GM12891 (cell line): Measurements from ENCODE around the gene LRIG1.

Experiments
- PAX5 ChIP-seq: IDR thresholded peaks from 2 replicates; pipeline ENCODE4 v1.6.1; 2011; ENCODE audit warnings: low read length, moderate library complexity, mild to moderate bottlenecking; ENCODE audit not compliant: insufficient read depth, severe bottlenecking
- POLR2A ChIP-seq: IDR thresholded peaks from 2 replicates; pipeline ENCODE4 v1.6.1; 2011; ENCODE audit warnings: low read depth, low read length, control low read depth
- POLR2AphosphoS5 ChIP-seq: IDR thresholded peaks from 2 replicates; pipeline ENCODE4 v1.6.1; 2011; ENCODE audit warnings: low read depth, low read length, control low read depth
- SPI1 ChIP-seq: IDR thresholded peaks from 2 replicates; pipeline ENCODE4 v1.6.1; 2011; ENCODE audit warnings: low read depth, low read length, control low read depth

- TF ChIP-seq SPI1: no peak
- no peak for TF ChIP-seq POLR2AphosphoS5
- no peak for TF ChIP-seq POLR2A
- no peak for TF ChIP-seq PAX5
Observed at GRCh38 chr3:66414846-66415245, 86.0 kb downstream of the LRIG1 start.
